Prostate gland (tissue), 2 donors: ENCODE measurements around the gene TP63.

Experiments used
- POLR2AphosphoS5 ChIP-seq: sonication (generic); formaldehyde crosslinking; IDR thresholded peaks from one replicate; pipeline ENCODE4 v1.6.1; 2017; ENCODE audit warnings: antibody characterized with exemption
- TF ChIP-seq, protein P1 (sequence below), 4 experiments: fragments of 200-600 bp in 2 of 4; fragments of 450-650 bp in 2 of 4; sonication (generic) in 2 of 4; IDR thresholded peaks; 1 replicate in 3 of 4; 2 replicates in 1 of 4; pipeline ENCODE4 v1.5.1; 2016 to 2019; ENCODE audit warnings: antibody characterized with exemption in 4 of 4, mild to moderate bottlenecking in 2 of 4, moderate library complexity in 2 of 4

DNA sequence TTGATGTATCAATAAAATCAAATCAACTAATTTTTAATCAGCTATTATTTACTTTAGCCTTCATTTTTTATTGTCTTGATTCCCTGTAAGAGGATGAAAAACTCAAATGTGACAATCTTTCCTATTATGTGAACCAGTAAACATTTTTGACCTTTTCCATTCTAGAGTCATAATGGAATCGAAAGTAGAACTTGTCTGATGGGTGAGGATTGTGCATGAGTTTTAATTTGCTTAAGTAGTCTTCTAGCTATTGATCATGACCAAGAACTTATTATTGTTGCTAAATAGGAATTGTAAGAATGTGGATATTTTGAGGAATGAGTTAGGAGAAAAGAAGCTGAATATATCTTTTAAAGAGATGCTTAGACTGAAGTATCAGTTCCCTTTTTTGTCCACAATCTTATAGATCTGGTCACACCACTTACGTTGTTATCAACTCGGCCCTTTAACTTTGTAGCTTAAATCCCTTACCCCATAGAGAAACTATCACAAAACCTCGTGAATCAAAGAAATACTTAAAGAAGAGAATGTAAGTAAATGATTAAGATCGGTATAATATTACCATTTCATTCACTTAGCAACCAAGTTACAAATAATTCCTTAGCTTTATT lies 147.3 kb downstream of the TP63 start:
- TF ChIP-seq, protein P1, sequence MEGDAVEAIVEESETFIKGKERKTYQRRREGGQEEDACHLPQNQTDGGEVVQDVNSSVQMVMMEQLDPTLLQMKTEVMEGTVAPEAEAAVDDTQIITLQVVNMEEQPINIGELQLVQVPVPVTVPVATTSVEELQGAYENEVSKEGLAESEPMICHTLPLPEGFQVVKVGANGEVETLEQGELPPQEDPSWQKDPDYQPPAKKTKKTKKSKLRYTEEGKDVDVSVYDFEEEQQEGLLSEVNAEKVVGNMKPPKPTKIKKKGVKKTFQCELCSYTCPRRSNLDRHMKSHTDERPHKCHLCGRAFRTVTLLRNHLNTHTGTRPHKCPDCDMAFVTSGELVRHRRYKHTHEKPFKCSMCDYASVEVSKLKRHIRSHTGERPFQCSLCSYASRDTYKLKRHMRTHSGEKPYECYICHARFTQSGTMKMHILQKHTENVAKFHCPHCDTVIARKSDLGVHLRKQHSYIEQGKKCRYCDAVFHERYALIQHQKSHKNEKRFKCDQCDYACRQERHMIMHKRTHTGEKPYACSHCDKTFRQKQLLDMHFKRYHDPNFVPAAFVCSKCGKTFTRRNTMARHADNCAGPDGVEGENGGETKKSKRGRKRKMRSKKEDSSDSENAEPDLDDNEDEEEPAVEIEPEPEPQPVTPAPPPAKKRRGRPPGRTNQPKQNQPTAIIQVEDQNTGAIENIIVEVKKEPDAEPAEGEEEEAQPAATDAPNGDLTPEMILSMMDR (IDR thresholded peaks at IDR 0.05): no peak
- no peak for TF ChIP-seq POLR2AphosphoS5
